ENCODE measurements around the gene SCT.

DNA sequence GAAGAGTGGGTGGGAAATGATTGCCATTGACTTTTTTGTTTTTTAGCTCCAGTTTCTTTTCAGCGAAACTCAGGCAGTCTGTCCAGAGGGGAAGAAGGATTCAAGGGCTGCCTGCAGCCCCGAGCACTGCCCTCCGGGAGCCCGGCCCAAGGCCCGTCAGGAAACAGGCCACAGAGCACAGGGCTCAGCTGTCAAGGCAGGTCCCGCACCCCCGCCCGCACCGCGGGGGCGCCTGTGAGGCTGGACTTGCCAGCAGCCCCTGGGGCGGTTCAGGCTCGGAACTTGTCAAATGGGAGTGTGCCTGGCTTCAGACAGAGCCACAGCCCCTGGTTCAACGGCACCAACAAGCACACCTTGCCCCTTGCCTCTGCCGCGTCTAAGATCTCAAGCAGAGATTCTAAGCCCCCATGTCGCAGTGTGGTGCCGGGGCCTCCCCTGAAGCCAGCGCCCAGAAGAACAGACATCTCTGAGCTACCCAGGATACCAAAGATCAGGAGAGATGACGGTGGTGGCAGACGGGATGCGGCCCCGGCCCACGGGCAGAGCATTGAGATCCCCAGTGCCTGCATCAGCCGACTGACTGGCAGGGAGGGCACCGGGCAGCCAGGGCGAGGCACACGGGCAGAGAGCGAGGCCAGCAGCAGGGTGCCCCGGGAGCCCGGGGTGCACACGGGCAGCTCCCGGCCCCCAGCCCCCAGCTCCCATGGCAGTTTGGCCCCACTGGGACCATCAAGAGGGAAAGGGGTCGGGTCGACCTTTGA is 19.8 kb downstream of the SCT start:
- no peak for TF ChIP-seq CTCF (IDR thresholded peaks at IDR 0.05)
- TF ChIP-seq POLR2A (IDR thresholded peaks at IDR 0.05) = no peak

All from Peyer's patch (tissue), 4 donors.